A673 (cell line): Measurements from ENCODE around the gene DCLK2.

Experiments
- EZH2 ChIP-seq: fragments of 200-600 bp; sonication (generic); IDR thresholded peaks from 2 replicates; pipeline ENCODE4 v1.6.1; 2017; ENCODE audit warnings: borderline replicate concordance, low read depth, mild to moderate bottlenecking, mixed read lengths, antibody characterized with exemption, low read length; ENCODE audit not compliant: poor library complexity, severe bottlenecking
- TF ChIP-seq, protein P1 (sequence below): fragments of 300-800, 200-600 bp; sonication (generic); conservative IDR thresholded peaks from 2 replicates; pipeline ENCODE4 v1.5.1; 2017; ENCODE audit warnings: low read depth, mild to moderate bottlenecking, antibody characterized with exemption, low read length, moderate library complexity, mixed read lengths

DNA sequence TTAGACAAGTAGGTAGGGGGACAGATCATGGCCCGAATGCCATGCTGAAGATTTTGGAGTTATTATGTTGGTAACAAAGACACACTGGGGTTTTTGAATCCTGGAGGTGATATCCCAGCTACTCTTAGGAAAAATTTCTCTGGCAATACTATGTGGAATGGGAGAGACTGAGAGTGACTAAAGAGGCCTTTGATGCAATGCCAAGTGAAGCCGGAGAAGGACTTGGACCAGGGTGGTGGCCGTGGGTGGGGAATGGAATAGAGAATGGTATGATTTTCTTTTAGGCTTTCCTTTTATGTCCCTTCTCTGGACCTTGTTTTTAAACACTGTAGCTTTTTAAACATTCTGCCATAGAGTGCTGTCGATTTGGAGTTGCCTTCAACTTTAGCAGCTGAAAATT, 141.6 kb downstream of the DCLK2 start:
- TF ChIP-seq, protein P1, sequence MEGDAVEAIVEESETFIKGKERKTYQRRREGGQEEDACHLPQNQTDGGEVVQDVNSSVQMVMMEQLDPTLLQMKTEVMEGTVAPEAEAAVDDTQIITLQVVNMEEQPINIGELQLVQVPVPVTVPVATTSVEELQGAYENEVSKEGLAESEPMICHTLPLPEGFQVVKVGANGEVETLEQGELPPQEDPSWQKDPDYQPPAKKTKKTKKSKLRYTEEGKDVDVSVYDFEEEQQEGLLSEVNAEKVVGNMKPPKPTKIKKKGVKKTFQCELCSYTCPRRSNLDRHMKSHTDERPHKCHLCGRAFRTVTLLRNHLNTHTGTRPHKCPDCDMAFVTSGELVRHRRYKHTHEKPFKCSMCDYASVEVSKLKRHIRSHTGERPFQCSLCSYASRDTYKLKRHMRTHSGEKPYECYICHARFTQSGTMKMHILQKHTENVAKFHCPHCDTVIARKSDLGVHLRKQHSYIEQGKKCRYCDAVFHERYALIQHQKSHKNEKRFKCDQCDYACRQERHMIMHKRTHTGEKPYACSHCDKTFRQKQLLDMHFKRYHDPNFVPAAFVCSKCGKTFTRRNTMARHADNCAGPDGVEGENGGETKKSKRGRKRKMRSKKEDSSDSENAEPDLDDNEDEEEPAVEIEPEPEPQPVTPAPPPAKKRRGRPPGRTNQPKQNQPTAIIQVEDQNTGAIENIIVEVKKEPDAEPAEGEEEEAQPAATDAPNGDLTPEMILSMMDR, result no peak
- TF ChIP-seq EZH2, result no peak
